ENCODE measurements around the gene RIC1. TPM values are rescaled to one million over a fixed set of nuclear protein-coding genes. Genes with fewer than 3 reads are reported as not detected.

The RIC1 gene
- total RNA-seq, 1 experiment from 2014 or later, result 23.1 TPM

DNA sequence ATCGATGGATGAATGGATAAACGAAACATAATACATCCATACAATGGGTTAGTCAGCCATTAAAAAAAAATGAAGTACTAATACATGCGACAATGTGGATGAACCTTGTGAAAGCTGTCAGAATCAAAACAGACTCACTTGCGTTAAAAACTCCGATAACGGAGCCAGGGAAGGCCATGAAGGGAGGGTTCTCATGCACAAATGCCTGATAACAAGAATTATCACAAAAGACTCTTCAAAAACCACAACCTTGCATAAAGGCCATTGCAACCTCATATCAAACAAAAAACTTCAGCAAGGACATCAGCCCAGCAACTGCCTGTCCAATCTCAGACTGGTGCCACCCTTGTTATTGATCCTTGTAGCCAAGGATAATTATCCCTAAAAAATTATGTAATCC is 190.3 kb downstream of the RIC1 start:
- no peaks in the 10 kb centered on the region for H3K27me3 Mint-ChIP-seq (ENCODE audit: insufficient read depth, unreplicated experiment)
- H3K4me3 Mint-ChIP-seq (ENCODE audit: unreplicated experiment), result no peak overlapping the region
- no peaks in the 10 kb centered on the region for H3K9me3 Mint-ChIP-seq (ENCODE audit: unreplicated experiment)
- peaks cover 10% of the 10 kb centered on the region for H3K4me1 Mint-ChIP-seq (ENCODE audit: insufficient read depth, unreplicated experiment)
- no peak overlapping the region for H3K27ac Mint-ChIP-seq (ENCODE audit: low read depth, unreplicated experiment)
- TF ChIP-seq, protein P1, sequence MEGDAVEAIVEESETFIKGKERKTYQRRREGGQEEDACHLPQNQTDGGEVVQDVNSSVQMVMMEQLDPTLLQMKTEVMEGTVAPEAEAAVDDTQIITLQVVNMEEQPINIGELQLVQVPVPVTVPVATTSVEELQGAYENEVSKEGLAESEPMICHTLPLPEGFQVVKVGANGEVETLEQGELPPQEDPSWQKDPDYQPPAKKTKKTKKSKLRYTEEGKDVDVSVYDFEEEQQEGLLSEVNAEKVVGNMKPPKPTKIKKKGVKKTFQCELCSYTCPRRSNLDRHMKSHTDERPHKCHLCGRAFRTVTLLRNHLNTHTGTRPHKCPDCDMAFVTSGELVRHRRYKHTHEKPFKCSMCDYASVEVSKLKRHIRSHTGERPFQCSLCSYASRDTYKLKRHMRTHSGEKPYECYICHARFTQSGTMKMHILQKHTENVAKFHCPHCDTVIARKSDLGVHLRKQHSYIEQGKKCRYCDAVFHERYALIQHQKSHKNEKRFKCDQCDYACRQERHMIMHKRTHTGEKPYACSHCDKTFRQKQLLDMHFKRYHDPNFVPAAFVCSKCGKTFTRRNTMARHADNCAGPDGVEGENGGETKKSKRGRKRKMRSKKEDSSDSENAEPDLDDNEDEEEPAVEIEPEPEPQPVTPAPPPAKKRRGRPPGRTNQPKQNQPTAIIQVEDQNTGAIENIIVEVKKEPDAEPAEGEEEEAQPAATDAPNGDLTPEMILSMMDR (IDR thresholded peaks at IDR 0.05; ENCODE audit: unreplicated experiment), result no peak
- CTCF ChIA-PET, result interaction anchor here (0.7 to 6.9 kb wide), 2 partner anchors 13 to 17 kb away, joined by 3 to 45 read pairs; partner anchors contain the start of gene ERMP1
- DNase-seq (ENCODE audit: unreplicated experiment), result no peak
- POLR2A ChIA-PET, result no interaction called here
- H3K36me3 Mint-ChIP-seq (ENCODE audit: insufficient read depth, unreplicated experiment), result peaks cover 17% of the 10 kb centered on the region
- intact Hi-C loops (cut with micrococcal nuclease), result no loop called here
- BruUV-seq (replicated peaks), result no TSS peak

DNA sequence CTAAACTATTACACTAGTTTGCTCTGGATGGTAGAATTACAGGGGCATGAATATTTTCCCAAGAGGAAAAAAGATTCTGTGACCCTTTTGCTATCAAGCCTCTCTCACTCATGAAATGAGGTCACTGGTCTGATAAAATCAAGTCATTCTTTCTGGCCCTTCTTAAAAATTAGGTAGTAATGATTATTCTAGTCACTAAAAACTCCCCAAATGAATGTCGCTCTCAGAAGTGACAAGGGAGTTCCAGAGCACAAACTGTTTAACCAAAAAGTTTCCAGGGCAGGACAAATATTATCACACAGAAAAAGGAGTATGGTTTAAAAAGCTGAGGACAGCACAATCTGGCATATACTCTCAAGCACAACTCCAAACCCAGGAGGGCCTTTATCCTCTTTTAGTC is 191.5 kb downstream of the RIC1 start:
- H3K27ac Mint-ChIP-seq (ENCODE audit: low read depth, unreplicated experiment), result no peak overlapping the region
- no peak for DNase-seq (ENCODE audit: unreplicated experiment)
- H3K36me3 Mint-ChIP-seq (ENCODE audit: insufficient read depth, unreplicated experiment), result peaks cover 24% of the 10 kb centered on the region
- H3K27me3 Mint-ChIP-seq (ENCODE audit: insufficient read depth, unreplicated experiment), result no peaks in the 10 kb centered on the region
- H3K9me3 Mint-ChIP-seq (ENCODE audit: unreplicated experiment), result no peaks in the 10 kb centered on the region
- peaks cover 10% of the 10 kb centered on the region for H3K4me1 Mint-ChIP-seq (ENCODE audit: insufficient read depth, unreplicated experiment)
- ChIA-PET CTCF (interaction anchor here (6.9 kb wide), 1 partner anchor 12 kb away, joined by 45 read pairs; the partner anchor contains the start of gene ERMP1), POLR2A (interaction anchor here (0.7 to 2.0 kb wide), 2 partner anchors 8 to 11 kb away, joined by 3 to 12 read pairs; partner anchors contain the start of gene ERMP1)
- intact Hi-C loops (cut with micrococcal nuclease), result no loop called here
- TF ChIP-seq, protein P1 (IDR thresholded peaks at IDR 0.05; ENCODE audit: unreplicated experiment), result no peak
- H3K4me3 Mint-ChIP-seq (ENCODE audit: unreplicated experiment), result no peak overlapping the region
- no TSS peak for BruUV-seq (replicated peaks)

DNA sequence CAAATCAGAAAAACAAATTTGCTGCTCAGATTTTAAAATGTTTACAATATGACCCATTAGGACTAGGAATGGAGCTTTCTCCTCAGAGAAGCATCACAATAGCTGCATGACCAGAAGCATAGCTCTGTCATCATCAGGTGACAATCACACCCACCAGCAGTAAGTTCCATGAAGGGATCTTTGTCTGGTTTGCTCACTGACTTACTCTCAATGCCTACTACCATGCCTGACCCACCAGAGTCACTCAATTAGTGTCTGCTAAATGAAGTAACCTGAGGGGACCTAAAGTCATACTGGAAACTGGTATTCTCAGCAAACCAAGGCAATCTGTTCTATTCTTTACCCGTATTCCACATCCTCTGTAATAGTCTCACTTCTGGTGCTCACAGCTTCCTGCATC is 196.3 kb downstream of the RIC1 start:
- Mint-ChIP-seq H3K4me1 (ENCODE audit: insufficient read depth, unreplicated experiment) (no peaks in the 10 kb centered on the region), H3K9me3 (ENCODE audit: unreplicated experiment) (no peaks in the 10 kb centered on the region), H3K36me3 (ENCODE audit: insufficient read depth, unreplicated experiment) (peaks cover 18% of the 10 kb centered on the region), H3K4me3 (ENCODE audit: unreplicated experiment) (no peak overlapping the region), H3K27me3 (ENCODE audit: insufficient read depth, unreplicated experiment) (no peaks in the 10 kb centered on the region), H3K27ac (ENCODE audit: low read depth, unreplicated experiment) (no peak overlapping the region)
- TF ChIP-seq, protein P1 (IDR thresholded peaks at IDR 0.05; ENCODE audit: unreplicated experiment), result no peak
- ChIA-PET CTCF (interaction anchor here (0.6 to 2.7 kb wide), 6 partner anchors 8 to 62 kb away, joined by 3 to 8 read pairs (median 4); partner anchors contain the start of gene ERMP1), POLR2A (no interaction called here)
- no TSS peak for BruUV-seq (replicated peaks)
- intact Hi-C loops (cut with micrococcal nuclease), result no loop called here
- DNase-seq (ENCODE audit: unreplicated experiment), result no peak

Other genes with a start within 250 kb of the RIC1 start
- 21.6 and 22.5 TPM in 2 replicates for gene PLGRKT, start 191.2 kb upstream of the RIC1 start, total RNA-seq (2022)
- gene CD274, start 178.6 kb upstream of the RIC1 start, total RNA-seq (2022), result 1.9 and 2.6 TPM in 2 replicates
- gene PDCD1LG2, start 118.6 kb upstream of the RIC1 start, total RNA-seq (2022), result 1.8 and 3.2 TPM in 2 replicates
- 13.6 and 17.2 TPM in 2 replicates for gene ERMP1, start 204.0 kb downstream of the RIC1 start, total RNA-seq (2022)